RWPE2 (cell line): ENCODE results near the gene MRPL11.
A peak's percentile ranks its signal among the peaks of the same experiment; 100 is the strongest.

Experiments used
- ATAC-seq: fragments of 200-7000 bp; cut with Tn5 transposase; 3 replicates; pipeline ENCODE4 v1.9.1; 2021; ENCODE audit warnings: low read depth
- DNase-seq: peaks from one replicate; pipeline ENCODE4 v3.0.0-alpha.2; 2020; ENCODE audit warnings: low spot score
- H3K27ac ChIP-seq: fragments of 450-650 bp; 2 replicates; pipeline ENCODE4 v1.5.1; 2017; ENCODE audit warnings: mild to moderate bottlenecking; ENCODE audit not compliant: poor library complexity, severe bottlenecking
- H3K27me3 ChIP-seq: fragments of 250-450 bp; sonication (Bioruptor Pico); 2 replicates; pipeline ENCODE4 v1.5.1; 2021; ENCODE audit warnings: mild to moderate bottlenecking, moderate library complexity; ENCODE audit not compliant: insufficient read depth, poor library complexity, severe bottlenecking
- H3K36me3 ChIP-seq: fragments of 250-450 bp; sonication (Bioruptor Pico); 2 replicates; pipeline ENCODE4 v1.5.1; 2020; ENCODE audit warnings: low read depth, mild to moderate bottlenecking, moderate library complexity
- H3K4me1 ChIP-seq: fragments of 250-450 bp; sonication (Bioruptor Pico); 2 replicates; pipeline ENCODE4 v1.5.1; 2021; ENCODE audit warnings: mild to moderate bottlenecking, moderate library complexity; ENCODE audit not compliant: insufficient read depth, poor library complexity, severe bottlenecking
- H3K4me3 ChIP-seq: fragments of 250-450 bp; sonication (Bioruptor Pico); 2 replicates; pipeline ENCODE4 v1.5.1; 2021; ENCODE audit warnings: mild to moderate bottlenecking, moderate library complexity; ENCODE audit not compliant: severe bottlenecking
- H3K9me3 ChIP-seq: fragments of 250-450 bp; sonication (Bioruptor Pico); 2 replicates; pipeline ENCODE4 v1.5.1; 2021; ENCODE audit warnings: mild to moderate bottlenecking, moderate library complexity; ENCODE audit not compliant: severe bottlenecking
- CTCF ChIP-seq: fragments of 450-650 bp; IDR thresholded peaks from one replicate; pipeline ENCODE4 v1.5.1; 2017; ENCODE audit warnings: mild to moderate bottlenecking, moderate library complexity; ENCODE audit not compliant: poor library complexity, severe bottlenecking

Gene MRPL11

GRCh38 chr11:66429983-66430602 lies 8.6 kb downstream of the MRPL11 start:
- no peak for DNase-seq
- peak; percentile 86 for TF ChIP-seq CTCF
- H3K9me3 ChIP-seq, result no peaks in the 10 kb centered on the region
- peak; percentile 64; the same call in 1 of the 3 replicates for ATAC-seq
- H3K4me3 ChIP-seq, result no peak overlapping the region
- H3K27ac ChIP-seq, result no peak overlapping the region
- H3K36me3 ChIP-seq, result peaks cover 5% of the 10 kb centered on the region
- H3K27me3 ChIP-seq, result no peaks in the 10 kb centered on the region
- H3K4me1 ChIP-seq, result no peaks in the 10 kb centered on the region

- no peak overlapping the region for H3K27ac ChIP-seq
- TF ChIP-seq CTCF, result no peak
- DNase-seq (no peak), ATAC-seq (no peak)
- H3K9me3 ChIP-seq, result no peaks in the 10 kb centered on the region
- no peaks in the 10 kb centered on the region for H3K36me3 ChIP-seq
- H3K27me3 ChIP-seq, result no peaks in the 10 kb centered on the region
- H3K4me3 ChIP-seq, result no peak overlapping the region
- no peaks in the 10 kb centered on the region for H3K4me1 ChIP-seq
Observed at GRCh38 chr11:66428933-66429332, 9.7 kb downstream of the MRPL11 start.

- TF ChIP-seq CTCF, result no peak
Observed at GRCh38 chr11:66426314-66426713, 12.3 kb downstream of the MRPL11 start.

GRCh38 chr11:66421492-66422205 lies 17.0 kb downstream of the MRPL11 start:
- Histone ChIP-seq H3K27me3 (peaks cover 28% of the 10 kb centered on the region), H3K9me3 (no peaks in the 10 kb centered on the region), H3K4me1 (no peaks in the 10 kb centered on the region), H3K4me3 (no peak overlapping the region), H3K36me3 (no peaks in the 10 kb centered on the region), H3K27ac (no peak overlapping the region)
- DNase-seq (no peak), ATAC-seq (peak; percentile 58)
- no peak for TF ChIP-seq CTCF

More at GRCh38 chr11:66426314-66426713, 12.3 kb downstream of the MRPL11 start:
- no peak overlapping the region for H3K27ac ChIP-seq
- peaks cover 1% of the 10 kb centered on the region for H3K27me3 ChIP-seq
- H3K36me3 ChIP-seq, result no peaks in the 10 kb centered on the region
- H3K9me3 ChIP-seq, result no peaks in the 10 kb centered on the region
- DNase-seq (no peak), ATAC-seq (no peak)
- no peaks in the 10 kb centered on the region for H3K4me1 ChIP-seq
- no peak overlapping the region for H3K4me3 ChIP-seq
